Epithelial cell of proximal tubule (primary cell): ENCODE measurements around the gene HCRTR1. TPM values are rescaled to one million over a fixed set of nuclear protein-coding genes. Genes with fewer than 3 reads are reported as not detected.

ENCODE experiments used
- DNase-seq: peaks from one replicate; pipeline ENCODE4 v3.0.0-alpha.2; 2011; ENCODE audit warnings: low read depth
- H3K4me3 ChIP-seq: 2 replicates; pipeline ENCODE4 v1.5.1; 2011; ENCODE audit warnings: low read depth, mild to moderate bottlenecking, low read length
- CTCF ChIP-seq: conservative IDR thresholded peaks from 2 replicates; pipeline ENCODE4 v1.5.1; 2012; ENCODE audit warnings: low read depth, mild to moderate bottlenecking, low read length
- total RNA-seq: library from RNA; depleted of rRNA; stranded (reverse); fragments of >200 nt; gene quantifications from 2 replicates; pipeline ENCODE4 v1.2.3, GENCODE V29; 2015

HCRTR1 gene
- total RNA-seq, 1 donor from 2014 or later = not detected

- no peak for DNase-seq
- TF ChIP-seq CTCF = no peak
- no peak overlapping the region for H3K4me3 ChIP-seq
Observed at GRCh38 chr1:31609514-31610118, 7.9 kb upstream of the HCRTR1 start.

- no peak overlapping the region for H3K4me3 ChIP-seq
- DNase-seq = no peak
- TF ChIP-seq CTCF = no peak
Observed at GRCh38 chr1:31614414-31615005, 3.0 kb upstream of the HCRTR1 start.

GRCh38 chr1:31615414-31615813, 2.1 kb upstream of the HCRTR1 start:
- TF ChIP-seq CTCF = no peak
- DNase-seq = no peak
- no peak overlapping the region for H3K4me3 ChIP-seq

- TF ChIP-seq CTCF = no peak
- H3K4me3 ChIP-seq = no peak overlapping the region
- no peak for DNase-seq
Observed at GRCh38 chr1:31615939-31616338, 1.6 kb upstream of the HCRTR1 start.

- H3K4me3 ChIP-seq = peak overlapping the region; percentile 60
- peak; percentile 74 for TF ChIP-seq CTCF
- no peak for DNase-seq
Observed at GRCh38 chr1:31617916-31618746, 642 bp downstream of the HCRTR1 start.

GRCh38 chr1:31618916-31619846, 1.7 kb downstream of the HCRTR1 start:
- TF ChIP-seq CTCF = no peak
- H3K4me3 ChIP-seq = no peak overlapping the region
- no peak for DNase-seq
